ENCODE measurements around the gene XPNPEP1. TPM values are rescaled to one million over a fixed set of nuclear protein-coding genes. Genes with fewer than 3 reads are reported as not detected.

XPNPEP1 gene
- polyA plus RNA-seq, 1 donor from 2014 or later = 96.3 TPM

GRCh38 chr10:109846832-109847231 is 76.5 kb downstream of the XPNPEP1 start:
- H3K9ac ChIP-seq (ENCODE audit: low read length) = no peak overlapping the region
- no peaks in the 10 kb centered on the region for H3K36me3 ChIP-seq (ENCODE audit: insufficient read depth, low read length)
- TF ChIP-seq MXI1 (conservative IDR thresholded peaks at IDR 0.05; ENCODE audit: poor library complexity, severe bottlenecking) (no peak), TAF1 (IDR thresholded peaks at IDR 0.05; ENCODE audit: low read depth) (no peak), SMC3 (conservative IDR thresholded peaks at IDR 0.05; ENCODE audit: poor library complexity) (no peak)
- H3F3A ChIP-seq (ENCODE audit: insufficient read depth, low read length, poor library complexity, severe bottlenecking) = no peaks in the 10 kb centered on the region
- H3K27me3 ChIP-seq (ENCODE audit: insufficient read depth, low read depth, low read length) = no peaks in the 10 kb centered on the region
- no peak overlapping the region for H3K4me3 ChIP-seq (ENCODE audit: low read length)
- no peak overlapping the region for H3K4me2 ChIP-seq (ENCODE audit: low read length)
- H3K9me3 ChIP-seq (ENCODE audit: low read length) = no peaks in the 10 kb centered on the region
- no peaks in the 10 kb centered on the region for H3K9me2 ChIP-seq (ENCODE audit: insufficient read depth, low read length)
- H2AFZ ChIP-seq (ENCODE audit: low read depth, low read length) = no peak overlapping the region
- H4K20me1 ChIP-seq (ENCODE audit: insufficient read depth) = no peaks in the 10 kb centered on the region
- no peaks in the 10 kb centered on the region for H3K79me2 ChIP-seq (replicated peaks; ENCODE audit: insufficient read depth, low read length)
- no peak overlapping the region for H3K27ac ChIP-seq (ENCODE audit: low read length)

- Histone ChIP-seq H2AFZ (ENCODE audit: low read depth, low read length) (no peak overlapping the region), H3K79me2 (replicated peaks; ENCODE audit: insufficient read depth, low read length) (no peaks in the 10 kb centered on the region), H3F3A (ENCODE audit: insufficient read depth, low read length, poor library complexity, severe bottlenecking) (no peaks in the 10 kb centered on the region), H3K4me2 (ENCODE audit: low read length) (no peak overlapping the region), H3K9me2 (ENCODE audit: insufficient read depth, low read length) (no peaks in the 10 kb centered on the region), H3K27me3 (ENCODE audit: insufficient read depth, low read depth, low read length) (no peaks in the 10 kb centered on the region), H3K36me3 (ENCODE audit: insufficient read depth, low read length) (no peaks in the 10 kb centered on the region), H3K4me3 (ENCODE audit: low read length) (no peak overlapping the region), H3K27ac (ENCODE audit: low read length) (no peak overlapping the region), H3K9me3 (ENCODE audit: low read length) (no peaks in the 10 kb centered on the region), H3K9ac (ENCODE audit: low read length) (no peak overlapping the region), H4K20me1 (ENCODE audit: insufficient read depth) (no peaks in the 10 kb centered on the region)
- TF ChIP-seq EP300 (conservative IDR thresholded peaks at IDR 0.05; ENCODE audit: poor library complexity, severe bottlenecking) (no peak), MXI1 (conservative IDR thresholded peaks at IDR 0.05; ENCODE audit: poor library complexity, severe bottlenecking) (no peak)
Measured at GRCh38 chr10:109845308-109845707, 78.0 kb downstream of the XPNPEP1 start.

- H3K9me2 ChIP-seq (ENCODE audit: insufficient read depth, low read length) = no peaks in the 10 kb centered on the region
- TF ChIP-seq EZH2 (IDR thresholded peaks at IDR 0.05; ENCODE audit: borderline replicate concordance, insufficient read depth, low read length, poor library complexity, severe bottlenecking) (no peak), MXI1 (conservative IDR thresholded peaks at IDR 0.05; ENCODE audit: poor library complexity, severe bottlenecking) (no peak)
- no peak overlapping the region for H3K27ac ChIP-seq (ENCODE audit: low read length)
Measured at GRCh38 chr10:109838592-109839244, 84.6 kb downstream of the XPNPEP1 start.

DNA sequence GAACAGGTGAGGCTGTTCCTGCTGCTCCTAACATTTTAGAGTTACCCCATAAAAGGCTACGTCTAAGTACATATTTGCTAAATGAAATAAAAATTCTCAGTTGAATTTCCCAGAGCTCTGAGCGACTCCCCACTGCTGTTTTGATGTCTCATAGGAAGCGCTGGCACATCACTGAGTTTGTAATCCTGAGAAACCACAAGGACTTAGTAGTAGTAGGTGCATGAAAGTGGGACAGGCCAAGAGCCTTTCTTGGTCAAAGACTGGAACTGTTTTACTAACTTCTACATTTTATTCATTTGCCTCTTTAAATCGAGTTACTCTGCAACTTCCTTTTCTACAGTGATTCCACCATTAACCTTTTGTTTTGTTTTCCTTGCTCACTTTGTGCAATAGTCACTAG is 85.9 kb downstream of the XPNPEP1 start:
- no peaks in the 10 kb centered on the region for H3K27me3 ChIP-seq (ENCODE audit: insufficient read depth, low read depth, low read length)
- H3K79me2 ChIP-seq (replicated peaks; ENCODE audit: insufficient read depth, low read length) = no peaks in the 10 kb centered on the region
- no peak overlapping the region for H2AFZ ChIP-seq (ENCODE audit: low read depth, low read length)
- no peak overlapping the region for H3K9ac ChIP-seq (ENCODE audit: low read length)
- H3F3A ChIP-seq (ENCODE audit: insufficient read depth, low read length, poor library complexity, severe bottlenecking) = no peaks in the 10 kb centered on the region
- no peaks in the 10 kb centered on the region for H3K36me3 ChIP-seq (ENCODE audit: insufficient read depth, low read length)
- no peaks in the 10 kb centered on the region for H3K9me3 ChIP-seq (ENCODE audit: low read length)
- no peak for TF ChIP-seq REST (IDR thresholded peaks at IDR 0.05; ENCODE audit: borderline replicate concordance)
- no peak for TF ChIP-seq SMC3 (conservative IDR thresholded peaks at IDR 0.05; ENCODE audit: poor library complexity)
- TF ChIP-seq EP300 (conservative IDR thresholded peaks at IDR 0.05; ENCODE audit: poor library complexity, severe bottlenecking) = no peak
- TF ChIP-seq EZH2 (IDR thresholded peaks at IDR 0.05; ENCODE audit: borderline replicate concordance, insufficient read depth, low read length, poor library complexity, severe bottlenecking) = no peak
- TF ChIP-seq, protein P1, sequence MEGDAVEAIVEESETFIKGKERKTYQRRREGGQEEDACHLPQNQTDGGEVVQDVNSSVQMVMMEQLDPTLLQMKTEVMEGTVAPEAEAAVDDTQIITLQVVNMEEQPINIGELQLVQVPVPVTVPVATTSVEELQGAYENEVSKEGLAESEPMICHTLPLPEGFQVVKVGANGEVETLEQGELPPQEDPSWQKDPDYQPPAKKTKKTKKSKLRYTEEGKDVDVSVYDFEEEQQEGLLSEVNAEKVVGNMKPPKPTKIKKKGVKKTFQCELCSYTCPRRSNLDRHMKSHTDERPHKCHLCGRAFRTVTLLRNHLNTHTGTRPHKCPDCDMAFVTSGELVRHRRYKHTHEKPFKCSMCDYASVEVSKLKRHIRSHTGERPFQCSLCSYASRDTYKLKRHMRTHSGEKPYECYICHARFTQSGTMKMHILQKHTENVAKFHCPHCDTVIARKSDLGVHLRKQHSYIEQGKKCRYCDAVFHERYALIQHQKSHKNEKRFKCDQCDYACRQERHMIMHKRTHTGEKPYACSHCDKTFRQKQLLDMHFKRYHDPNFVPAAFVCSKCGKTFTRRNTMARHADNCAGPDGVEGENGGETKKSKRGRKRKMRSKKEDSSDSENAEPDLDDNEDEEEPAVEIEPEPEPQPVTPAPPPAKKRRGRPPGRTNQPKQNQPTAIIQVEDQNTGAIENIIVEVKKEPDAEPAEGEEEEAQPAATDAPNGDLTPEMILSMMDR (IDR thresholded peaks at IDR 0.05; ENCODE audit: poor library complexity, severe bottlenecking) = no peak
- TF ChIP-seq TAF1 (IDR thresholded peaks at IDR 0.05; ENCODE audit: low read depth) = no peak
- H3K27ac ChIP-seq (ENCODE audit: low read length) = no peak overlapping the region
- H3K9me2 ChIP-seq (ENCODE audit: insufficient read depth, low read length) = no peaks in the 10 kb centered on the region
- H4K20me1 ChIP-seq (ENCODE audit: insufficient read depth) = no peaks in the 10 kb centered on the region
- no peak overlapping the region for H3K4me3 ChIP-seq (ENCODE audit: low read length)
- no peak overlapping the region for H3K4me2 ChIP-seq (ENCODE audit: low read length)

More at GRCh38 chr10:109838592-109839244, 84.6 kb downstream of the XPNPEP1 start:
- no peaks in the 10 kb centered on the region for H3K79me2 ChIP-seq (replicated peaks; ENCODE audit: insufficient read depth, low read length)
- no peak overlapping the region for H2AFZ ChIP-seq (ENCODE audit: low read depth, low read length)
- H3K9me3 ChIP-seq (ENCODE audit: low read length) = no peaks in the 10 kb centered on the region
- H3K36me3 ChIP-seq (ENCODE audit: insufficient read depth, low read length) = no peaks in the 10 kb centered on the region
- no peaks in the 10 kb centered on the region for H3F3A ChIP-seq (ENCODE audit: insufficient read depth, low read length, poor library complexity, severe bottlenecking)
- no peak overlapping the region for H3K4me3 ChIP-seq (ENCODE audit: low read length)
- H4K20me1 ChIP-seq (ENCODE audit: insufficient read depth) = no peaks in the 10 kb centered on the region
- no peaks in the 10 kb centered on the region for H3K27me3 ChIP-seq (ENCODE audit: insufficient read depth, low read depth, low read length)
- H3K9ac ChIP-seq (ENCODE audit: low read length) = no peak overlapping the region
- no peak overlapping the region for H3K4me2 ChIP-seq (ENCODE audit: low read length)

All from neural cell (in vitro differentiated cells).